Tibial artery (tissue), 4 donors: Measurements from ENCODE around the gene TM2D3.
A peak's percentile ranks its signal among the peaks of the same experiment; 100 is the strongest.

ENCODE experiments used
- DNase-seq, 2 donors: peaks; one replicate each; pipeline ENCODE4 v3.0.0-alpha.2; 2019
- H3K27ac ChIP-seq, 2 donors: fragments of 200-600 bp; sonication (generic) in 1 of 2; 1 replicate in 1 of 2; 2 replicates in 1 of 2; pipeline ENCODE4 v1.5.1; 2018 to 2019; ENCODE audit warnings: mild to moderate bottlenecking in 1 of 2
- H3K27me3 ChIP-seq, 2 donors: fragments of 200-600 bp; sonication (generic) in 1 of 2; one replicate each; pipeline versions ENCODE4 v1.5.1 to v1.6.0; 2016 to 2019
- H3K36me3 ChIP-seq, 3 donors: fragments of 200-600 bp; sonication (generic) in 2 of 3; one replicate each; pipeline ENCODE4 v1.5.1; 2016 to 2019; ENCODE audit warnings: mild to moderate bottlenecking in 2 of 3
- H3K4me1 ChIP-seq, 4 donors: fragments of 200-600 bp; sonication (generic) in 2 of 4; 1 replicate in 3 of 4; 2 replicates in 1 of 4; pipeline ENCODE4 v1.5.1; 2016 to 2019
- H3K4me3 ChIP-seq, 2 donors: fragments of 200-600 bp; sonication (generic) in 1 of 2; 1 replicate in 1 of 2; 2 replicates in 1 of 2; pipeline ENCODE4 v1.5.1; 2018 to 2019; ENCODE audit warnings: mild to moderate bottlenecking in 2 of 2
- H3K9me3 ChIP-seq, 3 donors: fragments of 200-600 bp; sonication (generic) in 1 of 3; one replicate each; pipeline ENCODE4 v1.5.1; 2016 to 2019
- CTCF ChIP-seq, 2 experiments: fragments of 200-600 bp in 1 of 2; fragments of 450-650 bp in 1 of 2; IDR thresholded peaks; one replicate each; pipeline ENCODE4 v1.5.1; 2017 to 2019; ENCODE audit warnings: antibody characterized with exemption in 2 of 2, mild to moderate bottlenecking in 1 of 2, moderate library complexity in 1 of 2
- intact Hi-C: fragments of 100-400 bp; cut with DNase I; formaldehyde crosslinking; loops from one replicate; pipeline ENCODE4 v1.15.0; 2023; ENCODE audit warnings: low total_unique reads

The TM2D3 gene

GRCh38 chr15:101642361-101642760, 9.8 kb downstream of the TM2D3 start:
- peaks cover 43 to 80% (median 67%) of the 10 kb centered on the region in 3 donors for H3K36me3 ChIP-seq
- H3K9me3 ChIP-seq: no peaks in the 10 kb centered on the region
- intact Hi-C loops: loop anchor here (5.0 kb wide), 1 partner anchor 340 kb away; no protein-coding TSS in a partner anchor
- H3K4me3 ChIP-seq: no peak overlapping the region
- H3K27ac ChIP-seq: no peak overlapping the region
- no peak for TF ChIP-seq CTCF (IDR thresholded peaks at IDR 0.05)
- no peak for DNase-seq
- no peaks in the 10 kb centered on the region for H3K27me3 ChIP-seq
- peaks cover 0 to 6% (median 6%) of the 10 kb centered on the region in 4 donors for H3K4me1 ChIP-seq

- Histone ChIP-seq H3K4me1 (peaks cover 0 to 6% (median 3%) of the 10 kb centered on the region in 4 donors), H3K36me3 (peaks cover 43 to 80% (median 67%) of the 10 kb centered on the region in 3 donors), H3K27ac (no peak overlapping the region), H3K4me3 (no peak overlapping the region), H3K27me3 (no peaks in the 10 kb centered on the region), H3K9me3 (no peaks in the 10 kb centered on the region)
- no peak for DNase-seq
- TF ChIP-seq CTCF (IDR thresholded peaks at IDR 0.05): no peak
- intact Hi-C loops: loop anchor here (5.0 kb wide), 1 partner anchor 340 kb away; no protein-coding TSS in a partner anchor
Observed at GRCh38 chr15:101641894-101642293, 10.3 kb downstream of the TM2D3 start.

GRCh38 chr15:101641129-101641764, 10.9 kb downstream of the TM2D3 start:
- H3K27me3 ChIP-seq: no peaks in the 10 kb centered on the region
- H3K4me1 ChIP-seq: peaks cover 0 to 6% (median 3%) of the 10 kb centered on the region in 4 donors
- H3K4me3 ChIP-seq: no peak overlapping the region
- TF ChIP-seq CTCF (IDR thresholded peaks at IDR 0.05): peak; percentile 85 to 91
- peak; percentile 72 to 74 for DNase-seq
- intact Hi-C loops: loop anchor here (5.0 kb wide), 1 partner anchor 339 kb away; no protein-coding TSS in a partner anchor
- no peaks in the 10 kb centered on the region for H3K9me3 ChIP-seq
- no peak overlapping the region for H3K27ac ChIP-seq
- H3K36me3 ChIP-seq: peaks cover 42 to 77% (median 66%) of the 10 kb centered on the region in 3 donors

- Histone ChIP-seq H3K4me1 (peaks cover 0 to 6% (median 3%) of the 10 kb centered on the region in 4 donors), H3K36me3 (peaks cover 28 to 61% (median 51%) of the 10 kb centered on the region in 3 donors)
- no peak for TF ChIP-seq CTCF (IDR thresholded peaks at IDR 0.05)
Observed at GRCh38 chr15:101639667-101640066, 12.5 kb downstream of the TM2D3 start.

GRCh38 chr15:101637919-101638318, 14.3 kb downstream of the TM2D3 start:
- DNase-seq: no peak
- Histone ChIP-seq H3K9me3 (no peaks in the 10 kb centered on the region), H3K4me1 (peaks cover 0 to 6% (median 3%) of the 10 kb centered on the region in 4 donors), H3K36me3 (peaks cover 17 to 43% (median 41%) of the 10 kb centered on the region in 3 donors), H3K27ac (no peak overlapping the region), H3K4me3 (no peak overlapping the region), H3K27me3 (no peaks in the 10 kb centered on the region)
- intact Hi-C loops: no loop called here
- TF ChIP-seq CTCF (IDR thresholded peaks at IDR 0.05): no peak

More at GRCh38 chr15:101639667-101640066, 12.5 kb downstream of the TM2D3 start:
- Histone ChIP-seq H3K27me3 (no peaks in the 10 kb centered on the region), H3K9me3 (no peaks in the 10 kb centered on the region), H3K4me3 (no peak overlapping the region), H3K27ac (no peak overlapping the region)
- intact Hi-C loops: loop anchor here (5.0 kb wide), 1 partner anchor 337 kb away; no protein-coding TSS in a partner anchor
- DNase-seq: no peak
